GM23338 (cell line): ENCODE data around the gene TRIM59. TPM values are rescaled to one million over a fixed set of nuclear protein-coding genes. Genes with fewer than 3 reads are reported as not detected.

Experiments used
- ATAC-seq: fragments of 200-7000 bp; cut with Tn5 transposase; 3 replicates; pipeline ENCODE4 v1.9.1; 2020
- DNase-seq: peaks from one replicate; pipeline ENCODE4 v3.0.0-alpha.2; 2015; ENCODE audit warnings: low spot score
- H2AFZ ChIP-seq: fragments of 200-600 bp; sonication (generic); 2 replicates; pipeline ENCODE4 v1.8.0; 2016; ENCODE audit warnings: antibody characterized with exemption, mild to moderate bottlenecking, moderate library complexity
- H3F3A ChIP-seq: fragments of 200-600 bp; sonication (generic); replicated peaks from 2 replicates; pipeline ENCODE4 v1.8.0; 2017; ENCODE audit warnings: antibody characterized with exemption, mixed run types, low read depth
- H3K27ac ChIP-seq: fragments of 200-600 bp; sonication (generic); 2 replicates; pipeline ENCODE4 v1.6.1; 2016; ENCODE audit warnings: low read depth
- H3K27me3 ChIP-seq: fragments of 200-600 bp; sonication (generic); 2 replicates; pipeline ENCODE4 v1.8.0; 2016; ENCODE audit warnings: mild to moderate bottlenecking, mixed run types, moderate library complexity; ENCODE audit not compliant: insufficient read depth
- H3K36me3 ChIP-seq: fragments of 200-600 bp; sonication (generic); 2 replicates; pipeline ENCODE4 v1.8.0; 2016; ENCODE audit warnings: mild to moderate bottlenecking; ENCODE audit not compliant: insufficient read depth
- H3K4me1 ChIP-seq: fragments of 200-600 bp; sonication (generic); 2 replicates; pipeline ENCODE4 v1.8.0; 2016; ENCODE audit warnings: mild to moderate bottlenecking, moderate library complexity; ENCODE audit not compliant: insufficient read depth
- H3K4me2 ChIP-seq: fragments of 200-600 bp; sonication (generic); 2 replicates; pipeline ENCODE4 v1.7.1; 2017; ENCODE audit warnings: mixed run types
- H3K4me3 ChIP-seq: fragments of 200-600 bp; sonication (generic); 2 replicates; pipeline ENCODE4 v1.6.1; 2016; ENCODE audit warnings: mixed run types
- H3K79me2 ChIP-seq: fragments of 200-600 bp; sonication (generic); replicated peaks from 2 replicates; pipeline ENCODE4 v1.8.0; 2017; ENCODE audit warnings: mild to moderate bottlenecking; ENCODE audit not compliant: insufficient read depth
- H3K9me2 ChIP-seq: fragments of 200-600 bp; sonication (generic); 2 replicates; pipeline ENCODE4 v1.8.0; 2017; ENCODE audit not compliant: insufficient read depth
- H4K20me1 ChIP-seq: fragments of 200-600 bp; sonication (generic); replicated peaks from 2 replicates; pipeline ENCODE4 v1.8.0; 2017; ENCODE audit warnings: mild to moderate bottlenecking; ENCODE audit not compliant: insufficient read depth
- H3K27ac Mint-ChIP-seq: 2 replicates; pipeline ENCODE4 v1.8.0; 2020; ENCODE audit warnings: inconsistent platforms, mild to moderate bottlenecking, moderate library complexity, mixed read lengths
- H3K27me3 Mint-ChIP-seq: 3 replicates; pipeline ENCODE4 v1.8.0; 2022; ENCODE audit warnings: low read depth, mild to moderate bottlenecking, moderate library complexity, mixed read lengths, inconsistent platforms; ENCODE audit not compliant: insufficient read depth, poor library complexity
- H3K36me3 Mint-ChIP-seq: 3 replicates; pipeline ENCODE4 v1.8.0; 2021; ENCODE audit warnings: low read depth, mild to moderate bottlenecking, inconsistent platforms, moderate library complexity, mixed read lengths
- H3K4me1 Mint-ChIP-seq: 3 replicates; pipeline ENCODE4 v1.8.0; 2020; ENCODE audit warnings: mild to moderate bottlenecking, inconsistent platforms, mixed read lengths
- H3K4me3 Mint-ChIP-seq: 3 replicates; pipeline ENCODE4 v1.8.0; 2021; ENCODE audit warnings: moderate library complexity, mild to moderate bottlenecking, inconsistent platforms, mixed read lengths
- H3K9me3 Mint-ChIP-seq: 3 replicates; pipeline ENCODE4 v1.8.0; 2020; ENCODE audit warnings: moderate library complexity, mild to moderate bottlenecking, inconsistent platforms, mixed read lengths
- CREB1 ChIP-seq: fragments of 250-450 bp; sonication (Bioruptor Pico); IDR thresholded peaks from 2 replicates; pipeline ENCODE4 v1.5.0; 2020; ENCODE audit warnings: low read depth, mild to moderate bottlenecking, moderate library complexity
- CTCF ChIP-seq, 2 experiments: fragments of 200-600 bp in 1 of 2; sonication (generic) in 1 of 2; conservative IDR thresholded peaks; 2 replicates each; pipeline versions ENCODE4 v1.5.1 to v1.6.1; 2016 to 2017; ENCODE audit warnings: antibody characterized with exemption in 2 of 2, low read depth in 2 of 2, mild to moderate bottlenecking in 2 of 2, moderate library complexity in 1 of 2
- ETS1 ChIP-seq: IDR thresholded peaks from 2 replicates; pipeline ENCODE4 v1.6.1; 2016; ENCODE audit warnings: antibody characterized with exemption
- EZH2phosphoT487 ChIP-seq: fragments of 200-600 bp; sonication (generic); IDR thresholded peaks from one replicate; pipeline ENCODE4 v1.8.1; 2018; ENCODE audit warnings: antibody characterized with exemption; ENCODE audit not compliant: unreplicated experiment
- JUNB ChIP-seq: IDR thresholded peaks from one replicate; pipeline ENCODE4 v1.6.1; 2016; ENCODE audit warnings: antibody characterized with exemption; ENCODE audit not compliant: unreplicated experiment
- NANOG ChIP-seq: IDR thresholded peaks from 2 replicates; pipeline ENCODE4 v1.6.1; 2016; ENCODE audit warnings: antibody characterized with exemption, borderline replicate concordance
- POLR2AphosphoS5 ChIP-seq: IDR thresholded peaks from 2 replicates; pipeline ENCODE4 v1.6.1; 2016; ENCODE audit warnings: antibody characterized with exemption, low read depth
- REST ChIP-seq: IDR thresholded peaks from one replicate; pipeline ENCODE4 v1.6.1; 2018; ENCODE audit warnings: antibody characterized with exemption; ENCODE audit not compliant: unreplicated experiment
- STAT1 ChIP-seq: IDR thresholded peaks from one replicate; pipeline ENCODE4 v1.6.1; 2016; ENCODE audit warnings: antibody characterized with exemption; ENCODE audit not compliant: unreplicated experiment
- ZNF114 ChIP-seq: fragments of 250-450 bp; sonication (Bioruptor Pico); IDR thresholded peaks from 2 replicates; pipeline ENCODE4 v1.5.0; 2020; ENCODE audit warnings: mild to moderate bottlenecking, moderate library complexity
- ZNF331 ChIP-seq: fragments of 250-450 bp; sonication (Bioruptor Pico); IDR thresholded peaks from 2 replicates; pipeline ENCODE4 v1.5.0; 2020; ENCODE audit warnings: low read depth, mild to moderate bottlenecking, moderate library complexity
- ZNF462 ChIP-seq: fragments of 250-450 bp; sonication (Bioruptor Pico); IDR thresholded peaks from 2 replicates; pipeline ENCODE4 v1.5.0; 2020; ENCODE audit warnings: mild to moderate bottlenecking, moderate library complexity
- polyA plus RNA-seq: library from polyadenylated mRNA; unstranded; fragments of >200 nt; fragmentation: Nextera tagmentation; extraction: Ambion mirVana; gene quantifications from 2 replicates; pipeline ENCODE4 v1.2.1, GENCODE V29; 2016
- total RNA-seq: library from RNA; depleted of rRNA; stranded (reverse); fragments of >200 nt; shearing (Covaris generic); gene quantifications from 2 replicates; pipeline ENCODE4 v1.2.3, GENCODE V29; 2014

TRIM59 gene
- total and polyA plus RNA-seq, 2 experiments from 2014 or later: 46.2 to 98.6 TPM

- H3K27me3 Mint-ChIP-seq: peaks cover 6% of the 10 kb centered on the region
- H2AFZ ChIP-seq: no peak overlapping the region
- H3K36me3 Mint-ChIP-seq: peaks cover 78% of the 10 kb centered on the region
- no peaks in the 10 kb centered on the region for H3K27me3 ChIP-seq
- peak overlapping the region; percentile 65; the same call in 1 of the 2 replicates for H3K27ac ChIP-seq
- no peaks in the 10 kb centered on the region for H3K4me1 ChIP-seq
- H4K20me1 ChIP-seq: peaks cover 37% of the 10 kb centered on the region
- TF ChIP-seq REST: no peak
- TF ChIP-seq JUNB: no peak
- no peak for TF ChIP-seq EZH2phosphoT487
- TF ChIP-seq ETS1: no peak
- no peak for TF ChIP-seq ZNF462
- no peak for TF ChIP-seq CREB1
- no peak for TF ChIP-seq NANOG
- no peak for TF ChIP-seq STAT1
- no peak for TF ChIP-seq ZNF114 (CRISPR knock-in tag)
- TF ChIP-seq ZNF331: no peak
- no peak for TF ChIP-seq POLR2AphosphoS5
- TF ChIP-seq CTCF (conservative IDR thresholded peaks at IDR 0.05; ENCODE audit: low read depth in 2 of 2): no peak
- no peak overlapping the region for H3K4me3 ChIP-seq
- peaks cover 72% of the 10 kb centered on the region for H3K79me2 ChIP-seq
- DNase-seq (no peak), ATAC-seq (no peak)
- H3K4me3 Mint-ChIP-seq: no peak overlapping the region
- H3K4me1 Mint-ChIP-seq: peaks cover 9% of the 10 kb centered on the region; the same call in 2 of the 3 replicates
- no peak overlapping the region for H3K4me2 ChIP-seq
- no peaks in the 10 kb centered on the region for H3F3A ChIP-seq
- H3K9me3 Mint-ChIP-seq: no peaks in the 10 kb centered on the region
- H3K36me3 ChIP-seq: peaks cover 65% of the 10 kb centered on the region
- no peaks in the 10 kb centered on the region for H3K9me2 ChIP-seq
- H3K27ac Mint-ChIP-seq: no peak overlapping the region
These were observed 13.8 kb downstream of the TRIM59 start for GRCh38 chr3:160435747-160436146.
